ENCODE measurements around the gene GP9. TPM values are rescaled to one million over a fixed set of nuclear protein-coding genes. Genes with fewer than 3 reads are reported as not detected.

Gene GP9
- total and polyA plus RNA-seq, 8 donors = not detected

- peak in 1 of 2 donors; percentile 73 for DNase-seq
- 66 to 77% (median 74%) methylated on average over 19 of the region's 19 CpGs for WGBS, 5 donors
- Histone ChIP-seq H3K27me3 (no peaks in the 10 kb centered on the region), H3K9me3 (no peaks in the 10 kb centered on the region), H3K4me3 (no peak overlapping the region), H3K36me3 (no peaks in the 10 kb centered on the region), H3K4me1 (peaks cover 13 to 32% (median 27%) of the 10 kb centered on the region in 4 donors), H3K27ac (peak overlapping the region; percentile 45 to 70 (median 67))
- TF ChIP-seq EP300 (IDR thresholded peaks at IDR 0.05) = no peak
- TF ChIP-seq POLR2A (IDR thresholded peaks at IDR 0.05) = no peak
- TF ChIP-seq POLR2AphosphoS5 (IDR thresholded peaks at IDR 0.05) = no peak
- no peak for TF ChIP-seq CTCF (IDR thresholded peaks at IDR 0.05)
- intact Hi-C loops (cut with DNase I; ENCODE audit: low total_unique reads) = no loop called here
Observed at GRCh38 chr3:129015388-129016105, 45.0 kb upstream of the GP9 start.

- 10 to 49% (median 20%) methylated on average over 6 of the region's 6 CpGs for WGBS, 5 donors
- Histone ChIP-seq H3K4me3 (no peak overlapping the region), H3K4me1 (peaks cover 13 to 35% (median 29%) of the 10 kb centered on the region in 4 donors), H3K27ac (peak overlapping the region; percentile 45 to 70 (median 67)), H3K27me3 (no peaks in the 10 kb centered on the region), H3K36me3 (no peaks in the 10 kb centered on the region), H3K9me3 (no peaks in the 10 kb centered on the region)
- intact Hi-C loops (cut with DNase I; ENCODE audit: low total_unique reads) = no loop called here
- TF ChIP-seq CTCF (IDR thresholded peaks at IDR 0.05) (peak in 2 of 7 experiments; percentile 12 to 13), EP300 (IDR thresholded peaks at IDR 0.05) (no peak)
- DNase-seq = peak; percentile 63 to 88
Observed at GRCh38 chr3:129016356-129016719, 44.2 kb upstream of the GP9 start.

DNA sequence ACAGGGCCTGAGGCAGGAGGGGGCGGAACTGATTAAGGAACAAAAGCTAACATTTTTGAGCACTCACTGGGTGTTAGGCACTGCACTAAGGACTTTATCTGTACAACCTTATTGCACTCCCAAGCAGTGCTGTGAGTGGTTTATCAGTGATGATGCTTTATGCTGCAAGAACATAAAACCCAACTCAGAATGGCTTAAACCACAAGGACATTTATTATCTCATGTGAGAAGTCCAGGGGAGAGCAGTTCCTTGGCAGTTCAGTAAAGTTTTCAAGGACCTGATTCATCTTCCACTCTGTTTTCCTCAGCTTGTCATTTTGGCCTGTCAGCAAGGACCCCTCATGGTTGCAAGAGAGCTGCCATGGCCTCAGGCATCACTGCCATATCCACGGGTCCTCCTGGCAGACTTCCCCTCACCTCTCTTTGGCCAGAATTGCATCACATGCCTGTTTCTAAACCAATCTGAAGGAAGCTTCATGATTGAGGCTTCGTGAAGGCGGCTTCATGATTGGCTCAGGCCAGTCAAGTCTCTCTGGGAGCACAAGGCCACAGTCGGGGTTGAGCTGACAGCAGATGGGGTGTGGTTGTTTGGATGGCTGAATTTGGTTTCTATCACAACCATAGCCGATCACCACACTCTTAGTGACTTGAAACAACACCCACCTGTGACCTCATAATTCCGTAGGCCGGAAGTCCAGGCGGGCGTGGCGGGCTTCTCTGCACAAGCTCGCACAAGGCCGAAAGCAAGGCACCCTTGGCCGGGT is 43.7 kb upstream of the GP9 start:
- Histone ChIP-seq H3K27me3 (no peaks in the 10 kb centered on the region), H3K4me3 (no peak overlapping the region), H3K27ac (peak overlapping the region; percentile 45 to 70 (median 67)), H3K9me3 (no peaks in the 10 kb centered on the region), H3K4me1 (peaks cover 13 to 40% (median 31%) of the 10 kb centered on the region in 4 donors), H3K36me3 (no peaks in the 10 kb centered on the region)
- TF ChIP-seq CTCF (IDR thresholded peaks at IDR 0.05) = no peak
- intact Hi-C loops (cut with DNase I; ENCODE audit: low total_unique reads) = no loop called here
- peak in 1 of 2 donors; percentile 68 for DNase-seq
- 70 to 79% (median 77%) methylated on average over 12 to 14 of the region's 14 CpGs for whole genome bisulfite sequencing, 5 donors

DNA sequence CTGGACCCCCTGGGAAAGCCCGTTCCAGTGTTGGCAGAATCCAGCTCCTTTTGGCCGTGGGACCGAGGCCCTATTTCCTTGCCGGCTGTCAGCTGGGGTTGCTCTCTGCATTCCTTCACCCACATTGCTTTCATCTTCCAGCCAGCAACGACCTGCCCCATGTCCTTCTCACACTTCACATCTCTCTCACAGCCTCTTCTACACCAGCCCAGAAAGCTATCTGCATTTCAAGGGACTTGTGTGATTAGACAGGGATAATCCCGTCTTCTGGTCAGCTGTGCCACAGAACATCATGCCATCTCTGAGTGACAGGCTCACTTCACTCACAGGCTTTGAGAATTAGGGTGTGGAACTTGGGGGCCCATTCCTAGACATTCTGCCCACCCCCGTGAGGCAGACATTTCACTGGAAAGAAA is 43.1 kb upstream of the GP9 start:
- peak overlapping the region; percentile 28 to 70 (median 67) for H3K27ac ChIP-seq
- no peak overlapping the region for H3K4me3 ChIP-seq
- peaks cover 13 to 45% (median 34%) of the 10 kb centered on the region in 4 donors for H3K4me1 ChIP-seq
- DNase-seq = no peak
- no peaks in the 10 kb centered on the region for H3K27me3 ChIP-seq
- H3K36me3 ChIP-seq = no peaks in the 10 kb centered on the region
- WGBS, 5 donors = 52 to 69% (median 65%) methylated on average over 7 of the region's 7 CpGs
- H3K9me3 ChIP-seq = no peaks in the 10 kb centered on the region
- intact Hi-C loops (cut with DNase I; ENCODE audit: low total_unique reads) = no loop called here
- TF ChIP-seq POLR2A (IDR thresholded peaks at IDR 0.05) = no peak
- no peak for TF ChIP-seq CTCF (IDR thresholded peaks at IDR 0.05)
- TF ChIP-seq EP300 (IDR thresholded peaks at IDR 0.05) = no peak
- no peak for TF ChIP-seq POLR2AphosphoS5 (IDR thresholded peaks at IDR 0.05)
